ENCODE data around the gene CCDC3.

The CCDC3 gene

GRCh38 chr10:13001041-13001886 lies at the start of gene CCDC3:
CCDC3 (minus strand) TSS chr10:13001713; CDS start chr10:13001570, 143 bp downstream.
- TF ChIP-seq CTCF (conservative IDR thresholded peaks at IDR 0.05), result no peak
- no peak within 1 kb of the TSS for H3K27ac ChIP-seq

GRCh38 chr10:13051126-13051694 lies 49.7 kb upstream of the CCDC3 start:
- no peak overlapping the region for H3K27ac ChIP-seq
- TF ChIP-seq CTCF (conservative IDR thresholded peaks at IDR 0.05), result no peak

GRCh38 chr10:13049774-13050420 lies 48.4 kb upstream of the CCDC3 start:
- H3K27ac ChIP-seq, result no peak overlapping the region
- TF ChIP-seq CTCF (conservative IDR thresholded peaks at IDR 0.05), result no peak

GRCh38 chr10:13048762-13049161 lies 47.2 kb upstream of the CCDC3 start:
- TF ChIP-seq CTCF (conservative IDR thresholded peaks at IDR 0.05), result no peak
- H3K27ac ChIP-seq, result no peak overlapping the region

- TF ChIP-seq CTCF (conservative IDR thresholded peaks at IDR 0.05), result no peak
- H3K27ac ChIP-seq, result no peak overlapping the region
Observed at GRCh38 chr10:13047529-13048206, 46.2 kb upstream of the CCDC3 start.

- no peak for TF ChIP-seq CTCF (conservative IDR thresholded peaks at IDR 0.05)
- no peak overlapping the region for H3K27ac ChIP-seq
Observed at GRCh38 chr10:13046851-13047528, 45.5 kb upstream of the CCDC3 start.

Measured in VCaP (cell line).